ENCODE data around the gene BARX2.

Gene BARX2

GRCh38 chr11:129404731-129405130, 29.1 kb downstream of the BARX2 start:
- DNase-seq = no peak

- no peak for DNase-seq
These were observed 33.3 kb downstream of the BARX2 start for GRCh38 chr11:129408865-129409444.

GRCh38 chr11:129410395-129410960, 34.8 kb downstream of the BARX2 start:
- no peak for DNase-seq

- no peak for DNase-seq
These were observed 36.8 kb downstream of the BARX2 start for GRCh38 chr11:129412494-129412893.

GRCh38 chr11:129414144-129414872, 38.7 kb downstream of the BARX2 start:
- DNase-seq = no peak

GRCh38 chr11:129416080-129416820, 40.6 kb downstream of the BARX2 start:
- no peak for DNase-seq

- no peak for DNase-seq
These were observed 41.8 kb downstream of the BARX2 start for GRCh38 chr11:129417458-129417857.

GRCh38 chr11:129418039-129418438, 42.4 kb downstream of the BARX2 start:
- DNase-seq = no peak

GRCh38 chr11:129419386-129419785, 43.7 kb downstream of the BARX2 start:
- DNase-seq = no peak

- no peak for DNase-seq
These were observed 47.8 kb downstream of the BARX2 start for GRCh38 chr11:129423426-129423825.

GRCh38 chr11:129425214-129425613, 49.6 kb downstream of the BARX2 start:
- DNase-seq = no peak

GRCh38 chr11:129426038-129426437, 50.4 kb downstream of the BARX2 start:
- DNase-seq = no peak

- DNase-seq = no peak
These were observed 51.1 kb downstream of the BARX2 start for GRCh38 chr11:129426776-129427175.

GRCh38 chr11:129427376-129427775, 51.7 kb downstream of the BARX2 start:
- DNase-seq = no peak

GRCh38 chr11:129427816-129428406, 52.3 kb downstream of the BARX2 start:
- no peak for DNase-seq

GRCh38 chr11:129428557-129428956, 52.9 kb downstream of the BARX2 start:
- DNase-seq = no peak

GRCh38 chr11:129434641-129435498, 59.2 kb downstream of the BARX2 start:
- no peak for DNase-seq

- DNase-seq = no peak
These were observed 60.0 kb downstream of the BARX2 start for GRCh38 chr11:129435499-129436245.

- no peak for DNase-seq
These were observed 60.9 kb downstream of the BARX2 start for GRCh38 chr11:129436573-129436972.

- DNase-seq = no peak
These were observed 64.5 kb downstream of the BARX2 start for GRCh38 chr11:129440028-129440713.

GRCh38 chr11:129442171-129442570, 66.5 kb downstream of the BARX2 start:
- DNase-seq = no peak

Data from NCI-H748 treated with DMSO at 0.1 percent for 48 hours (cell line).